ENCODE results near the gene LRMDA. TPM values are rescaled to one million over a fixed set of nuclear protein-coding genes. Genes with fewer than 3 reads are reported as not detected.

The LRMDA gene
- total and polyA plus RNA-seq, 2 of the 13 experiments (the other 11 are each of a cell fraction or from before 2014, with no cell fraction given), result 13.4 to 22.0 TPM

DNA sequence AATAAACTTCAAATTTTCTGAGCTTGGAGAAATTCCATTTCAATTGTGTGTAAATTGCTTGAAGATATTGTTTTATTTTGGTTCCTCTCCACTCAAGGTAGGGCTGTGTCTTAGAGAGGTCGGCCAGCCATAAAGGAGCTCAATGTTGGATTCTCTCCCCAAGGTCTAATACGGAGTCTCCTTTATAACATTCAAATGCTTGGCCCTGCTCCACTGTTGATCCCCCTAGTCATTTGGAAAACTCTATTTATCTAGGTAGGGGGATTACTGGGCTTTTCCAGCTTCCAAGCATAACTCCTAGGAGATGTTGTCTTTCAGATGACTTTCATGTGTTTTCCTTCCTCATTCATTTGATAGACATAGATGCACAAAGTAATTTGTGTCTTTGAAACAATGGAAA is 170.9 kb downstream of the LRMDA start:
- in situ Hi-C loops (cut with HindIII; ENCODE audit: extremely low pct_ligation_motif_present, low pct_unique_long_range_greater_than_20kb) (no loop called here), intact Hi-C loops (cut with micrococcal nuclease; ENCODE audit: unreplicated experiment) (loop anchor here (10.0 kb wide), 1 partner anchor 198 kb away; the partner anchor contains the start of gene ZNF503)
- Histone ChIP-seq H3K27me3 (ENCODE audit: control insufficient read depth in 1 of 2, insufficient read depth in 2 of 2, low read length in 2 of 2) (no peaks in the 10 kb centered on the region), H4K20me1 (ENCODE audit: insufficient read depth, low read length) (no peaks in the 10 kb centered on the region), H3K27ac (ENCODE audit: extremely low read length, insufficient read depth, low read length) (no peak overlapping the region), H3K36me3 (replicated peaks in 1 of 2; ENCODE audit: control insufficient read depth in 1 of 2, insufficient read depth in 2 of 2, low read length in 2 of 2) (no peaks in the 10 kb centered on the region), H3K4me3 (replicated peaks in 1 of 3; ENCODE audit: insufficient read depth in 1 of 3, low read depth in 2 of 3, low read length in 3 of 3) (no peak overlapping the region), H3K4me2 (ENCODE audit: low read depth, low read length) (no peak overlapping the region), H3K4me1 (ENCODE audit: insufficient read depth, low read length) (peaks cover 66% of the 10 kb centered on the region), H3K9ac (ENCODE audit: insufficient read depth, low read depth, low read length) (no peak overlapping the region), H2AFZ (ENCODE audit: low read length) (no peak overlapping the region), H3K9me3 (ENCODE audit: low read length) (no peaks in the 10 kb centered on the region), H3K79me2 (ENCODE audit: insufficient read depth, low read length) (no peaks in the 10 kb centered on the region)
- TF ChIP-seq EED (CRISPR knock-in tag; IDR thresholded peaks at IDR 0.05), result no peak
- TF ChIP-seq, protein P1, sequence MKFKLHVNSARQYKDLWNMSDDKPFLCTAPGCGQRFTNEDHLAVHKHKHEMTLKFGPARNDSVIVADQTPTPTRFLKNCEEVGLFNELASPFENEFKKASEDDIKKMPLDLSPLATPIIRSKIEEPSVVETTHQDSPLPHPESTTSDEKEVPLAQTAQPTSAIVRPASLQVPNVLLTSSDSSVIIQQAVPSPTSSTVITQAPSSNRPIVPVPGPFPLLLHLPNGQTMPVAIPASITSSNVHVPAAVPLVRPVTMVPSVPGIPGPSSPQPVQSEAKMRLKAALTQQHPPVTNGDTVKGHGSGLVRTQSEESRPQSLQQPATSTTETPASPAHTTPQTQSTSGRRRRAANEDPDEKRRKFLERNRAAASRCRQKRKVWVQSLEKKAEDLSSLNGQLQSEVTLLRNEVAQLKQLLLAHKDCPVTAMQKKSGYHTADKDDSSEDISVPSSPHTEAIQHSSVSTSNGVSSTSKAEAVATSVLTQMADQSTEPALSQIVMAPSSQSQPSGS (CRISPR knock-in tag; IDR thresholded peaks at IDR 0.05), result no peak
- TF ChIP-seq KDM5B (CRISPR knock-in tag; IDR thresholded peaks at IDR 0.05; ENCODE audit: borderline replicate concordance), result no peak
- no peak for TF ChIP-seq MEIS1 (CRISPR knock-in tag; IDR thresholded peaks at IDR 0.05; ENCODE audit: borderline replicate concordance)
- no peak for TF ChIP-seq HOXD1 (CRISPR knock-in tag; IDR thresholded peaks at IDR 0.05)
- no peak for TF ChIP-seq CCDC6 (CRISPR knock-in tag; IDR thresholded peaks at IDR 0.05)
- no peak for TF ChIP-seq ZNF431 (CRISPR knock-in tag; IDR thresholded peaks at IDR 0.05; ENCODE audit: borderline replicate concordance, low read depth)
- TF ChIP-seq SYNCRIP (IDR thresholded peaks at IDR 0.05; ENCODE audit: insufficient read depth, low read depth, low read length), result no peak
- TF ChIP-seq, protein P2, sequence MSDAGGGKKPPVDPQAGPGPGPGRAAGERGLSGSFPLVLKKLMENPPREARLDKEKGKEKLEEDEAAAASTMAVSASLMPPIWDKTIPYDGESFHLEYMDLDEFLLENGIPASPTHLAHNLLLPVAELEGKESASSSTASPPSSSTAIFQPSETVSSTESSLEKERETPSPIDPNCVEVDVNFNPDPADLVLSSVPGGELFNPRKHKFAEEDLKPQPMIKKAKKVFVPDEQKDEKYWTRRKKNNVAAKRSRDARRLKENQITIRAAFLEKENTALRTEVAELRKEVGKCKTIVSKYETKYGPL (CRISPR knock-in tag; IDR thresholded peaks at IDR 0.05), result no peak
- TF ChIP-seq TBL1XR1 (IDR thresholded peaks at IDR 0.05; ENCODE audit: borderline replicate concordance, low read length, partially characterized antibody), result no peak
- TF ChIP-seq KMT2B (CRISPR knock-in tag; IDR thresholded peaks at IDR 0.05), result no peak
- no peak for TF ChIP-seq ZNF350 (CRISPR knock-in tag; IDR thresholded peaks at IDR 0.05; ENCODE audit: borderline replicate concordance, low read depth)
- no peak for TF ChIP-seq NFE2L2 (IDR thresholded peaks at IDR 0.05; ENCODE audit: low read length)
- TF ChIP-seq, protein P3, sequence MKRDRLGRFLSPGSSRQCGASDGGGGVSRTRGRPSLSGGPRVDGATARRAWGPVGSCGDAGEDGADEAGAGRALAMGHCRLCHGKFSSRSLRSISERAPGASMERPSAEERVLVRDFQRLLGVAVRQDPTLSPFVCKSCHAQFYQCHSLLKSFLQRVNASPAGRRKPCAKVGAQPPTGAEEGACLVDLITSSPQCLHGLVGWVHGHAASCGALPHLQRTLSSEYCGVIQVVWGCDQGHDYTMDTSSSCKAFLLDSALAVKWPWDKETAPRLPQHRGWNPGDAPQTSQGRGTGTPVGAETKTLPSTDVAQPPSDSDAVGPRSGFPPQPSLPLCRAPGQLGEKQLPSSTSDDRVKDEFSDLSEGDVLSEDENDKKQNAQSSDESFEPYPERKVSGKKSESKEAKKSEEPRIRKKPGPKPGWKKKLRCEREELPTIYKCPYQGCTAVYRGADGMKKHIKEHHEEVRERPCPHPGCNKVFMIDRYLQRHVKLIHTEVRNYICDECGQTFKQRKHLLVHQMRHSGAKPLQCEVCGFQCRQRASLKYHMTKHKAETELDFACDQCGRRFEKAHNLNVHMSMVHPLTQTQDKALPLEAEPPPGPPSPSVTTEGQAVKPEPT (CRISPR knock-in tag; IDR thresholded peaks at IDR 0.05; ENCODE audit: low read depth), result no peak
- FAIRE-seq, result no peak
- no TSS peak for BruUV-seq (replicated peaks)
- WGBS (ENCODE audit: low lambda C conversion rate), result 93% methylated on average over 2 of the region's 2 CpGs
- ATAC-seq, result no peak
- CTCF ChIA-PET (ENCODE audit: low intra/inter-chr PET ratio, low total read pairs), result no interaction called here
- DNase-seq (ENCODE audit: low spot score), result no peak
- POLR2A ChIA-PET, result no interaction called here

Measured in HepG2 (cell line).